Right ventricle myocardium inferior (tissue), 1 donor: ENCODE measurements around the gene CHTF18. TPM values are rescaled to one million over a fixed set of nuclear protein-coding genes. Genes with fewer than 3 reads are reported as not detected.

Source experiments
- microRNA-seq: library from miRNA; unstranded; fragments of <30 nt; microRNA quantifications from one replicate; pipeline ENCODE4 v1.2.0, GENCODE V29; 2020
- total RNA-seq: library from RNA; stranded (reverse); fragmentation: NEBNext Ultra II Directional; extraction: Animal tissue kit (Norgen Biotek cat#: 25700); gene quantifications from one replicate; pipeline ENCODE4 v1.2.1, GENCODE V29; 2021
- donor health status: DM: no; HTN: yes; CAD: no; lungs with severe emphysema.

CHTF18 gene
- total RNA-seq, 1 donor from 2014 or later, result 6.4 TPM

Small RNAs within 50 kb of the gene (microRNA-seq; reads per million reads assigned to microRNA genes)
- gene MIR662, result not detected

Other genes starting within 250 kb of the CHTF18 start
- not detected for gene PRR35, start 228.2 kb upstream of the CHTF18 start, total RNA-seq
- 0.57 TPM for gene NHLRC4, start 221.6 kb upstream of the CHTF18 start, total RNA-seq
- 16.6 TPM for gene PIGQ, start 218.7 kb upstream of the CHTF18 start, total RNA-seq
- 8.8 TPM for gene RAB40C, start 198.6 kb upstream of the CHTF18 start, total RNA-seq
- gene WFIKKN1, start 157.6 kb upstream of the CHTF18 start, total RNA-seq, result 0.16 TPM
- gene METTL26, start 152.3 kb upstream of the CHTF18 start, total RNA-seq, result 53.5 TPM
- gene MCRIP2, start 146.8 kb upstream of the CHTF18 start, total RNA-seq, result 194 TPM
- gene WDR90, start 139.3 kb upstream of the CHTF18 start, total RNA-seq, result 7.7 TPM
- 86.0 TPM for gene RHOT2, start 120.5 kb upstream of the CHTF18 start, total RNA-seq
- gene RHBDL1, start 112.9 kb upstream of the CHTF18 start, total RNA-seq, result 2.1 TPM
- 120 TPM for gene STUB1, start 108.2 kb upstream of the CHTF18 start, total RNA-seq
- 46.4 TPM for gene JMJD8, start 104.3 kb upstream of the CHTF18 start, total RNA-seq
- gene WDR24, start 98.2 kb upstream of the CHTF18 start, total RNA-seq, result 7.8 TPM
- not detected for gene FBXL16, start 82.8 kb upstream of the CHTF18 start, total RNA-seq
- gene METRN, start 73.5 kb upstream of the CHTF18 start, total RNA-seq, result 60.4 TPM
- 29.1 TPM for gene ANTKMT, start 67.5 kb upstream of the CHTF18 start, total RNA-seq
- 0.49 TPM for gene CCDC78, start 62.2 kb upstream of the CHTF18 start, total RNA-seq
- gene HAGHL, start 61.5 kb upstream of the CHTF18 start, total RNA-seq, result 18.7 TPM
- 32.2 TPM for gene CIAO3, start 47.6 kb upstream of the CHTF18 start, total RNA-seq
- 1.9 TPM for gene MSLN, start 27.9 kb upstream of the CHTF18 start, total RNA-seq
- gene RPUSD1, start 239 bp upstream of the CHTF18 start, total RNA-seq, result 9.7 TPM
- gene GNG13, start 12.1 kb downstream of the CHTF18 start, total RNA-seq, result not detected
- 8.1 TPM for gene LMF1, start 182.4 kb downstream of the CHTF18 start, total RNA-seq
- 0.89 TPM for gene SOX8, start 193.2 kb downstream of the CHTF18 start, total RNA-seq